ENCODE measurements around the gene REXO5. TPM values are rescaled to one million over a fixed set of nuclear protein-coding genes. Genes with fewer than 3 reads are reported as not detected.

The REXO5 gene
- total RNA-seq, 1 experiment from 2014 or later, result 17.2 TPM

- H3K27me3 ChIP-seq, result no peaks in the 10 kb centered on the region
- no peak overlapping the region for H3K4me3 ChIP-seq
- H3K36me3 ChIP-seq, result peaks cover 17% of the 10 kb centered on the region
- no peak overlapping the region for H3K27ac ChIP-seq
- H3K4me1 ChIP-seq, result no peaks in the 10 kb centered on the region
- H3K9me3 ChIP-seq (replicated peaks), result no peaks in the 10 kb centered on the region
- DNase-seq, result no peak
Measured at GRCh38 chr16:20821682-20822081, 15.4 kb downstream of the REXO5 start.

- Histone ChIP-seq H3K9me3 (replicated peaks) (no peaks in the 10 kb centered on the region), H3K36me3 (peaks cover 26% of the 10 kb centered on the region), H3K27me3 (no peaks in the 10 kb centered on the region), H3K4me1 (no peaks in the 10 kb centered on the region), H3K27ac (no peak overlapping the region), H3K4me3 (no peak overlapping the region)
- DNase-seq, result no peak
Measured at GRCh38 chr16:20822521-20823325, 16.4 kb downstream of the REXO5 start.

GRCh38 chr16:20826039-20826566 lies 19.8 kb downstream of the REXO5 start:
- H3K4me1 ChIP-seq, result no peaks in the 10 kb centered on the region
- DNase-seq, result no peak

GRCh38 chr16:20829536-20829935 lies 23.2 kb downstream of the REXO5 start:
- Histone ChIP-seq H3K4me3 (no peak overlapping the region), H3K4me1 (no peaks in the 10 kb centered on the region), H3K9me3 (replicated peaks) (no peaks in the 10 kb centered on the region), H3K36me3 (peaks cover 49% of the 10 kb centered on the region), H3K27me3 (no peaks in the 10 kb centered on the region), H3K27ac (no peak overlapping the region)
- no peak for DNase-seq

More at GRCh38 chr16:20826039-20826566, 19.8 kb downstream of the REXO5 start:
- no peaks in the 10 kb centered on the region for H3K27me3 ChIP-seq
- H3K36me3 ChIP-seq, result peaks cover 35% of the 10 kb centered on the region
- no peak overlapping the region for H3K27ac ChIP-seq
- H3K4me3 ChIP-seq, result no peak overlapping the region
- H3K9me3 ChIP-seq (replicated peaks), result no peaks in the 10 kb centered on the region

GRCh38 chr16:20830372-20830771 lies 24.0 kb downstream of the REXO5 start:
- Histone ChIP-seq H3K4me1 (no peaks in the 10 kb centered on the region), H3K9me3 (replicated peaks) (no peaks in the 10 kb centered on the region), H3K27ac (no peak overlapping the region), H3K27me3 (no peaks in the 10 kb centered on the region), H3K4me3 (no peak overlapping the region), H3K36me3 (peaks cover 56% of the 10 kb centered on the region)
- DNase-seq, result no peak

- Histone ChIP-seq H3K4me3 (no peak overlapping the region), H3K36me3 (peaks cover 44% of the 10 kb centered on the region), H3K27me3 (no peaks in the 10 kb centered on the region), H3K9me3 (replicated peaks) (no peaks in the 10 kb centered on the region), H3K27ac (no peak overlapping the region), H3K4me1 (no peaks in the 10 kb centered on the region)
- DNase-seq, result no peak
Measured at GRCh38 chr16:20833086-20833485, 26.8 kb downstream of the REXO5 start.

GRCh38 chr16:20838240-20838639 lies 31.9 kb downstream of the REXO5 start:
- no peaks in the 10 kb centered on the region for H3K4me1 ChIP-seq
- no peak overlapping the region for H3K4me3 ChIP-seq
- H3K27ac ChIP-seq, result no peak overlapping the region
- no peak for DNase-seq
- H3K36me3 ChIP-seq, result peaks cover 43% of the 10 kb centered on the region
- H3K9me3 ChIP-seq (replicated peaks), result no peaks in the 10 kb centered on the region
- no peaks in the 10 kb centered on the region for H3K27me3 ChIP-seq

- Histone ChIP-seq H3K36me3 (peaks cover 37% of the 10 kb centered on the region), H3K4me1 (no peaks in the 10 kb centered on the region), H3K27me3 (no peaks in the 10 kb centered on the region), H3K4me3 (no peak overlapping the region), H3K27ac (no peak overlapping the region), H3K9me3 (replicated peaks) (no peaks in the 10 kb centered on the region)
- DNase-seq, result no peak
Measured at GRCh38 chr16:20839504-20839903, 33.2 kb downstream of the REXO5 start.

- Histone ChIP-seq H3K4me3 (no peak overlapping the region), H3K4me1 (no peaks in the 10 kb centered on the region), H3K27me3 (no peaks in the 10 kb centered on the region), H3K36me3 (peaks cover 26% of the 10 kb centered on the region), H3K9me3 (replicated peaks) (no peaks in the 10 kb centered on the region), H3K27ac (no peak overlapping the region)
- DNase-seq, result no peak
Measured at GRCh38 chr16:20844054-20844453, 37.7 kb downstream of the REXO5 start.

- H3K27me3 ChIP-seq, result no peaks in the 10 kb centered on the region
- DNase-seq, result no peak
- no peaks in the 10 kb centered on the region for H3K4me1 ChIP-seq
- H3K9me3 ChIP-seq (replicated peaks), result no peaks in the 10 kb centered on the region
- H3K27ac ChIP-seq, result no peak overlapping the region
- H3K36me3 ChIP-seq, result peaks cover 23% of the 10 kb centered on the region
- H3K4me3 ChIP-seq, result no peak overlapping the region
Measured at GRCh38 chr16:20844588-20844987, 38.3 kb downstream of the REXO5 start.

GRCh38 chr16:20846030-20846429 lies 39.7 kb downstream of the REXO5 start:
- H3K36me3 ChIP-seq, result peaks cover 34% of the 10 kb centered on the region

GRCh38 chr16:20846551-20846950 lies 40.2 kb downstream of the REXO5 start:
- no peaks in the 10 kb centered on the region for H3K27me3 ChIP-seq
- DNase-seq, result no peak
- H3K4me1 ChIP-seq, result no peaks in the 10 kb centered on the region
- no peaks in the 10 kb centered on the region for H3K9me3 ChIP-seq (replicated peaks)
- no peak overlapping the region for H3K27ac ChIP-seq
- H3K4me3 ChIP-seq, result no peak overlapping the region
- peaks cover 31% of the 10 kb centered on the region for H3K36me3 ChIP-seq

More at GRCh38 chr16:20846030-20846429, 39.7 kb downstream of the REXO5 start:
- Histone ChIP-seq H3K9me3 (replicated peaks) (no peaks in the 10 kb centered on the region), H3K27ac (no peak overlapping the region), H3K27me3 (no peaks in the 10 kb centered on the region), H3K4me1 (no peaks in the 10 kb centered on the region), H3K4me3 (no peak overlapping the region)
- no peak for DNase-seq

- H3K4me3 ChIP-seq, result no peak overlapping the region
- no peaks in the 10 kb centered on the region for H3K9me3 ChIP-seq (replicated peaks)
- no peak overlapping the region for H3K27ac ChIP-seq
- no peak for DNase-seq
- no peaks in the 10 kb centered on the region for H3K4me1 ChIP-seq
- H3K36me3 ChIP-seq, result peaks cover 24% of the 10 kb centered on the region
- no peaks in the 10 kb centered on the region for H3K27me3 ChIP-seq
Measured at GRCh38 chr16:20847550-20847949, 41.2 kb downstream of the REXO5 start.

- H3K36me3 ChIP-seq, result peaks cover 21% of the 10 kb centered on the region
- H3K27me3 ChIP-seq, result no peaks in the 10 kb centered on the region
- no peaks in the 10 kb centered on the region for H3K4me1 ChIP-seq
- no peak overlapping the region for H3K27ac ChIP-seq
- DNase-seq, result peak; percentile 41 to 75
- no peaks in the 10 kb centered on the region for H3K9me3 ChIP-seq (replicated peaks)
- H3K4me3 ChIP-seq, result no peak overlapping the region
Measured at GRCh38 chr16:20849589-20850390, 43.5 kb downstream of the REXO5 start.

- no peaks in the 10 kb centered on the region for H3K4me1 ChIP-seq
- H3K4me3 ChIP-seq, result no peak overlapping the region
- no peak for DNase-seq
- H3K36me3 ChIP-seq, result peaks cover 18% of the 10 kb centered on the region
- no peak overlapping the region for H3K27ac ChIP-seq
- H3K27me3 ChIP-seq, result no peaks in the 10 kb centered on the region
- H3K9me3 ChIP-seq (replicated peaks), result no peaks in the 10 kb centered on the region
Measured at GRCh38 chr16:20850981-20851380, 44.7 kb downstream of the REXO5 start.

All from SJCRH30 (cell line).